ENCODE results near the gene PTPN13.

Gene PTPN13

GRCh38 chr4:86595426-86595805, 1.3 kb downstream of the PTPN13 start:
- no CpG with 5 or more reads among the region's 9 CpGs for WGBS (ENCODE audit: extremely low coverage, insufficient coverage, low lambda C conversion rate)
- peak overlapping the region; percentile 85 for H3K27ac ChIP-seq (ENCODE audit: low read depth, low read length)

DNA sequence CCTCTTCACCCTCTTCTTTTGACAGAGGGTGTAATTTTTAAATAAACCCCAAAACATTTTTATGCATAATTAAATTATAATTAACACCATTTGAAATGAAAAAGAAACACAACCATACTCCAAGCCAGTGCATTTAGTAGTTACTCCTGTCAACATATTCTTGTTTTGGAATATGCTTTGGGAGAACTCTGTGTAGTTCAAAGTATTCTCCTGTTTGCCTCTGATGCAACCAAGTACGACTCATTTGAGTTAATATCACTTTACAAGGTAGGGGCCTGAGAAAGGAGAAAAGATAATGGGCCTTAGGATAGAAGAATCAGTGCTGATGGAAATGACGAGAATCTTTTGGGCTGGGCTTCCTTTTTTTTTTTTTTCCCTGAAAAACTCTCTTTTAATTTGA, 2.7 kb downstream of the PTPN13 start:
- H3K79me1 ChIP-seq (ENCODE audit: low read length), result peaks cover 1% of the 10 kb centered on the region
- H3K4ac ChIP-seq (ENCODE audit: low read depth, low read length), result no peak overlapping the region
- DNase-seq, result no peak
- no peaks in the 10 kb centered on the region for H3K27me3 ChIP-seq (ENCODE audit: insufficient read depth, low read length, poor library complexity)
- no peak overlapping the region for H4K5ac ChIP-seq (ENCODE audit: low read length)
- no peak overlapping the region for H2BK15ac ChIP-seq (replicated peaks; ENCODE audit: low read depth)
- no peaks in the 10 kb centered on the region for H3K4me1 ChIP-seq (ENCODE audit: control insufficient read depth, low read depth, low read length)
- H4K8ac ChIP-seq (ENCODE audit: low read depth, low read length), result no peak overlapping the region
- H3K27ac ChIP-seq (ENCODE audit: low read depth, low read length), result no peak overlapping the region
- H3K23ac ChIP-seq (ENCODE audit: low read length), result no peak overlapping the region
- H2BK5ac ChIP-seq (ENCODE audit: low read length), result no peak overlapping the region
- no peak overlapping the region for H2AK5ac ChIP-seq (ENCODE audit: low read length)
- H2BK120ac ChIP-seq (ENCODE audit: low read depth, low read length), result no peak overlapping the region
- H3K36me3 ChIP-seq (ENCODE audit: control insufficient read depth, insufficient read depth, low read length), result no peaks in the 10 kb centered on the region
- H3K4me3 ChIP-seq (ENCODE audit: low read length), result no peak overlapping the region
- no peak overlapping the region for H3K9ac ChIP-seq (ENCODE audit: low read length)
- no peak overlapping the region for H3K4me2 ChIP-seq (ENCODE audit: low read length)
- no CpG with 5 or more reads among the region's 2 CpGs for WGBS (ENCODE audit: extremely low coverage, insufficient coverage, low lambda C conversion rate)
- H3K79me2 ChIP-seq (ENCODE audit: control insufficient read depth, insufficient read depth, low read length), result peaks cover 30% of the 10 kb centered on the region
- no peak overlapping the region for H3K56ac ChIP-seq (ENCODE audit: low read length)
- H3K18ac ChIP-seq (ENCODE audit: low read length), result no peak overlapping the region

More at GRCh38 chr4:86595426-86595805, 1.3 kb downstream of the PTPN13 start:
- H3K23ac ChIP-seq (ENCODE audit: low read length), result no peak overlapping the region
- H2BK15ac ChIP-seq (replicated peaks; ENCODE audit: low read depth), result no peak overlapping the region
- H3K4ac ChIP-seq (ENCODE audit: low read depth, low read length), result no peak overlapping the region
- H2BK120ac ChIP-seq (ENCODE audit: low read depth, low read length), result no peak overlapping the region
- peaks cover 28% of the 10 kb centered on the region for H3K79me2 ChIP-seq (ENCODE audit: control insufficient read depth, insufficient read depth, low read length)
- no peaks in the 10 kb centered on the region for H3K79me1 ChIP-seq (ENCODE audit: low read length)
- H4K5ac ChIP-seq (ENCODE audit: low read length), result no peak overlapping the region
- peak; percentile 51 for DNase-seq
- H2AK5ac ChIP-seq (ENCODE audit: low read length), result no peak overlapping the region
- H3K4me2 ChIP-seq (ENCODE audit: low read length), result peak overlapping the region; percentile 51
- peak overlapping the region; percentile 78 for H3K9ac ChIP-seq (ENCODE audit: low read length)
- no peaks in the 10 kb centered on the region for H3K4me1 ChIP-seq (ENCODE audit: control insufficient read depth, low read depth, low read length)
- no peaks in the 10 kb centered on the region for H3K36me3 ChIP-seq (ENCODE audit: control insufficient read depth, insufficient read depth, low read length)
- H2BK5ac ChIP-seq (ENCODE audit: low read length), result no peak overlapping the region
- no peak overlapping the region for H3K18ac ChIP-seq (ENCODE audit: low read length)
- H3K27me3 ChIP-seq (ENCODE audit: insufficient read depth, low read length, poor library complexity), result no peaks in the 10 kb centered on the region
- H4K8ac ChIP-seq (ENCODE audit: low read depth, low read length), result no peak overlapping the region
- H3K56ac ChIP-seq (ENCODE audit: low read length), result peak overlapping the region; percentile 89
- H3K4me3 ChIP-seq (ENCODE audit: low read length), result peak overlapping the region; percentile 69

DNA sequence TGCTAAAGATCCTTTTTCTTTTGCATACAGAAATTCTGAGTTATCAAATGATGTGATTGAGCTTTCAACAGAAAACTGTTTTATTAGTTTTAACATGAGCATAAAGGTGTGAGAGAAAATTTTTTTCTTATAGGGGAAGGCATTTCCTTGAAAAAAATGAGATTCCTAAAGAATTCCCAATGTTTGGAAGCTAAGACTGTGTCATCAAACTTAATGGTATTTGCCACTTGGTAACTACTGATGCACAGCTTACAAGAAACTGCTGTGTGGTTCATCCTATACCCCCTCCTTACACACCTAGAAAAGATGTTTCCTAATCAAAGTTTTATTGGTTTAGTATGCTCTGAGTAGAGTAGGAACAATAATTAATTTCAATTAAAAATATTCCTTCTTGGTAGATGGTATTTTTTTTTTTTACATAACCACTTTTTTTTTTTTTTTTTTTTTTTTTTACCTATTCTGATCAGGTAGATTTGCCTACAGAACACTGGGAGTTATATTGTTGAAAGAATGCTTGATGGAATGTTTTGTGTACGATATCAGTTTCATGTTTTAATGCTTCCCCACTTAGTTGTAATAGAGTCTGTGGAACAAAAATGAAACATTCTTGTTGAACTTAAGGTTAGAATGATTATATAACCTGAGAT, 6.0 kb downstream of the PTPN13 start:
- Histone ChIP-seq H4K8ac (ENCODE audit: low read depth, low read length) (no peak overlapping the region), H3K27me3 (ENCODE audit: insufficient read depth, low read length, poor library complexity) (no peaks in the 10 kb centered on the region), H2BK15ac (replicated peaks; ENCODE audit: low read depth) (no peak overlapping the region), H3K36me3 (ENCODE audit: control insufficient read depth, insufficient read depth, low read length) (no peaks in the 10 kb centered on the region), H3K9ac (ENCODE audit: low read length) (no peak overlapping the region), H4K5ac (ENCODE audit: low read length) (no peak overlapping the region), H3K4me2 (ENCODE audit: low read length) (no peak overlapping the region), H3K27ac (ENCODE audit: low read depth, low read length) (no peak overlapping the region), H3K79me2 (ENCODE audit: control insufficient read depth, insufficient read depth, low read length) (peaks cover 32% of the 10 kb centered on the region), H3K4ac (ENCODE audit: low read depth, low read length) (no peak overlapping the region), H3K4me3 (ENCODE audit: low read length) (no peak overlapping the region), H3K23ac (ENCODE audit: low read length) (no peak overlapping the region), H3K56ac (ENCODE audit: low read length) (no peak overlapping the region), H2AK5ac (ENCODE audit: low read length) (no peak overlapping the region), H2BK5ac (ENCODE audit: low read length) (no peak overlapping the region), H3K18ac (ENCODE audit: low read length) (no peak overlapping the region), H2BK120ac (ENCODE audit: low read depth, low read length) (no peak overlapping the region), H3K79me1 (ENCODE audit: low read length) (peaks cover 3% of the 10 kb centered on the region), H3K4me1 (ENCODE audit: control insufficient read depth, low read depth, low read length) (no peaks in the 10 kb centered on the region)
- WGBS (ENCODE audit: extremely low coverage, insufficient coverage, low lambda C conversion rate), result no CpG with 5 or more reads among the region's 1 CpG
- DNase-seq, result no peak

- Histone ChIP-seq H3K4me1 (ENCODE audit: control insufficient read depth, low read depth, low read length) (no peaks in the 10 kb centered on the region), H3K27me3 (ENCODE audit: insufficient read depth, low read length, poor library complexity) (no peaks in the 10 kb centered on the region), H3K79me1 (ENCODE audit: low read length) (peaks cover 3% of the 10 kb centered on the region), H3K4ac (ENCODE audit: low read depth, low read length) (no peak overlapping the region), H3K79me2 (ENCODE audit: control insufficient read depth, insufficient read depth, low read length) (peaks cover 12% of the 10 kb centered on the region), H3K56ac (ENCODE audit: low read length) (no peak overlapping the region), H2BK120ac (ENCODE audit: low read depth, low read length) (no peak overlapping the region), H3K4me2 (ENCODE audit: low read length) (no peak overlapping the region), H3K18ac (ENCODE audit: low read length) (no peak overlapping the region), H4K8ac (ENCODE audit: low read depth, low read length) (no peak overlapping the region), H3K36me3 (ENCODE audit: control insufficient read depth, insufficient read depth, low read length) (no peaks in the 10 kb centered on the region), H3K9ac (ENCODE audit: low read length) (no peak overlapping the region), H4K5ac (ENCODE audit: low read length) (no peak overlapping the region), H3K4me3 (ENCODE audit: low read length) (no peak overlapping the region), H2AK5ac (ENCODE audit: low read length) (no peak overlapping the region), H2BK15ac (replicated peaks; ENCODE audit: low read depth) (no peak overlapping the region), H3K27ac (ENCODE audit: low read depth, low read length) (no peak overlapping the region), H3K23ac (ENCODE audit: low read length) (no peak overlapping the region), H2BK5ac (ENCODE audit: low read length) (no peak overlapping the region)
- no CpG with 5 or more reads among the region's 1 CpG for WGBS (ENCODE audit: extremely low coverage, insufficient coverage, low lambda C conversion rate)
- DNase-seq, result no peak
Observed at GRCh38 chr4:86603311-86603885, 9.3 kb downstream of the PTPN13 start.

- H2AK5ac ChIP-seq (ENCODE audit: low read length), result no peak overlapping the region
- no peaks in the 10 kb centered on the region for H3K27me3 ChIP-seq (ENCODE audit: insufficient read depth, low read length, poor library complexity)
- no peak overlapping the region for H3K23ac ChIP-seq (ENCODE audit: low read length)
Observed at GRCh38 chr4:86606809-86607208, 12.7 kb downstream of the PTPN13 start.

More at GRCh38 chr4:86606809-86607208, 12.7 kb downstream of the PTPN13 start:
- Histone ChIP-seq H2BK120ac (ENCODE audit: low read depth, low read length) (no peak overlapping the region), H3K36me3 (ENCODE audit: control insufficient read depth, insufficient read depth, low read length) (no peaks in the 10 kb centered on the region), H3K18ac (ENCODE audit: low read length) (no peak overlapping the region), H3K4me2 (ENCODE audit: low read length) (no peak overlapping the region), H3K27ac (ENCODE audit: low read depth, low read length) (no peak overlapping the region), H3K79me1 (ENCODE audit: low read length) (peaks cover 7% of the 10 kb centered on the region), H2BK5ac (ENCODE audit: low read length) (no peak overlapping the region), H3K4me1 (ENCODE audit: control insufficient read depth, low read depth, low read length) (no peaks in the 10 kb centered on the region), H4K5ac (ENCODE audit: low read length) (no peak overlapping the region), H3K4me3 (ENCODE audit: low read length) (no peak overlapping the region), H3K79me2 (ENCODE audit: control insufficient read depth, insufficient read depth, low read length) (peaks cover 6% of the 10 kb centered on the region), H3K9ac (ENCODE audit: low read length) (no peak overlapping the region), H3K56ac (ENCODE audit: low read length) (no peak overlapping the region), H4K8ac (ENCODE audit: low read depth, low read length) (no peak overlapping the region), H2BK15ac (replicated peaks; ENCODE audit: low read depth) (no peak overlapping the region), H3K4ac (ENCODE audit: low read depth, low read length) (no peak overlapping the region)
- no peak for DNase-seq
